Renal cortex interstitium (tissue), 11 donors: Measurements from ENCODE around the gene PIGQ. TPM values are rescaled to one million over a fixed set of nuclear protein-coding genes. Genes with fewer than 3 reads are reported as not detected.

Experiments used
- DNase-seq, 11 donors: peaks; one replicate each; pipeline ENCODE4 v3.0.0-alpha.2; 2013; ENCODE audit warnings: low read depth in 9 of 11, low spot score in 4 of 11; ENCODE audit errors: extremely low read depth in 1 of 11
- polyA plus RNA-seq, 3 donors: library from polyadenylated mRNA; unstranded; fragments of 120-200 nt; gene quantifications; one replicate each; pipeline ENCODE4 v1.2.1, GENCODE V29; 2013; ENCODE audit not compliant: insufficient read length in 3 of 3

Gene PIGQ
- polyA plus RNA-seq, 3 donors, result 49.0 to 82.6 (median 66.2) TPM

DNA sequence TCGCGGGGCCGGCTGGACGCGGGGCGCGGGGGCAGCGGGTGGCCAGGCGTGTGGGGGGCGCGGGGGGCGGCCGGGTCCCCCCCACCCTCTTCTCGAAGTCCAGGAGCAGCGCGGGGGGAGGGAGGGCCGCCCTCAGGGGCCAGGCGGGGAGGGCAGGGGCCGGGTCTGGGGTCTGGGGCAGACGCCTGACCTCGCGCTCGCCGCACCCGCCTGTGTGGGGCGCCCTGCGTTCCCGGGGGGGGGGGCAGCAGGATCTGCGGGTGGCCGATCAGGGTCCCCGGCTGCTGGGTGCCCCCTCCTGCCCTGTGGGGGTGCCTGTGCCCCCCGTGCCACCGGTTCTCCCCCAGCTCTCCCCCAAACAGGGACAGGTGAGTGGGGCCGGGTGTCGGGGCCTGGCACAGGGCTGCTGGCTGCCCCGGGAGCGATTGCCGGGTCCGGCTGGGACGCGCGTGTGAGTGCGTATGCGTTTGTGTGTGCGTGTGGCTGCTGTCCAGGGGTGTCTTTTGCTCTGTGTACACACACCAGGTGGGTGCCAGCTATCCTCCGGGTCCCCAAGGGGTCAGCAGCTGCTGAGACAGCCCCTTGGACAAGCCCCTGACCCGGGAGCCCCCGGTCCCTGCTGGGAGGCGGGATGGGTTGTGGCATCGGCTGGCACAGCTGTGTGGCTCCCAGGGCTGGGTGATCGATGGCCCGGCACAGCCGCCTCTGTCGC, 8.9 kb upstream of the PIGQ start:
- no peak for DNase-seq

DNA sequence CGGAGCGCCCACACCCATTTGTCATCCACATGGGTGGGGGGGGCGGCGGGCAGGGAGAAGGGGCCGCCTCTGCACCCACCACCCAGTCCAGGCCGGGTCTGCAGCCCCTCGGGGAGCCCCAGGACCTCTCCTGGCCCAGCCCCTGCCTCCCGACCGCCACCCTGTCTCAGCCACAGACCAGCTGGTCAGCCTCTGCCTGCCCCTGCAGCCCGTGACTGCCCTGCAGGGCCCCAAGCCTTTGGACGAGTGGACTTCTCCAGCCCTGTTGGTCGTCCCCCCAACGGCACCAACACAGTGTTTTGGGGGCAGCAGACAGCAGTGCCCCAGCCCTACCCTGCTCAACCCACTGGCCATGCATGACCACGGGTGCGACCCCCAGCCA, 8.4 kb upstream of the PIGQ start:
- no peak for DNase-seq

DNA sequence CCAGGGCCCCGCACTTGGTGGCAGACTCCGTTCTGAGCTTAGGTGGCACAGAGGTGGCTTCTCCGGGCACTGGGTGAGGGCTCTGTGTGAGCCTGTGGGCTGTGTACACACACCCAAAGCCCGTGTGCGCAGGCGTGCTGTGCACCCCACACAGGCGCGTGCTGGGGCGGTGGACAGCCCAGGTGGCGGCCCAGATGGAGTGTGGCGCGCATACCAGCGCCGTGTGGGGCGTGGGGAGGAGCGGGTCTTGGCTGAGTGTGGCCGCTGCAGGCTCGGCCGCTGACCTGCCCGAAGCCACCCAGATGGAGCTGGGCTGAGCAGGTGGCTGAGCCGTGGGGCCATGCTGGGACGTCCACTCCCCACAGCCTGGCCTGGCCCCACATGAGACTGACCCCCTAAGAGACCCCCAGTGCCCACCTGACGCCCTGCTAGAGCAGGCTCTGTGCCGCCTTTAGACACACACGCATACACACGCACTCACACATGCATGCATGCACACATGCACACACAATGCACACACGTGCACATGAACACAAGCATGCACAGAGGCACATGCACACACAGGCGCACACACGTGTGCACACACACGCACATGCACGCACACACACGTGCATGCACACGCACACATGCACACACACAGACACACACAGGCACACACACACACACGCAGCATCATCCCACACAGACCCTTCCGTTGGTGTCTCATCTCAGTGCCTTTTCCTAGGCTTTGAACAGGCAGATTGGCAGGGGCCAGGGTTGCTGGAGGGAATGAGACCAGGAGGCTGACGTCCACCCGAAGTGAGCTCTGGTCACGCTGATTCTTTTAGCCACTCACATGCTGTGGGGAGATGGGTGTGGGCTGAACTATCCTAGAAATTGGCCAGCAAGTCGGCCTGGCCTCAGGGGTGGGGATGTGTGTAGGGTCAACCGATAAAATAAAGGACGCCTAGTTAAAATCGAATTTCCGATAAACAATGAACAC, 7.5 kb upstream of the PIGQ start:
- no peak for DNase-seq

DNA sequence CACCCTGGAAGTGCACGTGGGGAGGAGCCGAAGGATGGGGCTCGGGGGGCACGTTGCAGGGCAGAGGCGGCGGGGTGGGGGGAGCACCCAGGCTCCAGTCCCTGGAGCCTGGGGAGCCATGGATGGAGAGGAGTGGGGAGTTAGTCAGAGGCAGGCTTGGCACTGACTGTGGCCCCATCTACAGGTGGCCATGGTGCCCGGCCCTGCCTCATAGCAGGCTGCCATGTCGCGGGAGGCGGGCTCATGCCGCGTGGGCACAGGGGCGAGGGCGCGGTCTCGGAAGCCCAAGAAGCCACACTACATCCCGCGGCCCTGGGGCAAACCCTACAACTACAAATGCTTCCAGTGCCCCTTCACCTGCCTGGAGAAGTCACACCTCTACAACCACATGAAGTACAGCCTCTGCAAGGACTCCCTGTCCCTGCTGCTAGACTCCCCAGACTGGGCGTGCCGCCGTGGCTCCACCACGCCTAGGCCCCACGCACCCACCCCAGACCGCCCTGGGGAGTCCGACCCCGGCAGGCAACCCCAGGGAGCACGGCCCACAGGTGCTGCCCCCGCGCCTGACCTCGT, 6.6 kb upstream of the PIGQ start:
- no peak for DNase-seq

DNA sequence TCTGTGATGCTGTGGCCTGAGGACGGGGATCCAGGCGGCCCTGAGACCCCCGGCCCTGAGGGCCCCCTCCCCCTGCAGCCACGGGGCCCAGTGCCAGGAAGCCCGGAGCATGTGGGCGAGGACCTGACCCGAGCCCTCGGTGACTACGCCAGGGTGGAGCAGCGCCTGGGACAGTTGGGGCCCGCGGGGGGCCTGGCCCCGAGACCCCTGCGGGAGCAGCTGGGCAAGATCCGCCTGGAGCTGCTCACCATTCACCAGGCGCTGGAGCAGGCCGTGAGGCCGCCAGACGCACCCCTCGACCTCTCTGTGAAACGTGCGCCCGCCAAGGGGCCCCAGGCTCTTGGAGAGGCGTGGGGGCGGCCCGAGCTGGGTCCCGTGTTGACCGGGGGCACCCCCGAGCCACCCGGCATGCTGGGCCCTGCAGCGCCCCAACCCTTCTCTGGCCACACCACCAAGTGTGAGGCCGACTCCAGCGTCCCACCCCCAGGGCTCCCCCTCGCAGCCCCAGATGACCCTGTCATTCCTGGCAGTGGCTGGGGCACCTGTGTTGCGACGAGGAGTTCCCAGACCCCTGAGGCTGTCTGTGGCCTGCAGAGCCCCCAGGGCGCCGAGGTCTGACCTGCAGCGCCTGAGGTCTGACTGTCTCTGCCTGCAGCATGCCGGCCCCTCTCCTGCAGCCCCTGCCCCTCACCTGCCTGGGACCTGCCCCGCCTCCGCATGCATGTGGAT, 4.9 kb upstream of the PIGQ start:
- no peak for DNase-seq

DNA sequence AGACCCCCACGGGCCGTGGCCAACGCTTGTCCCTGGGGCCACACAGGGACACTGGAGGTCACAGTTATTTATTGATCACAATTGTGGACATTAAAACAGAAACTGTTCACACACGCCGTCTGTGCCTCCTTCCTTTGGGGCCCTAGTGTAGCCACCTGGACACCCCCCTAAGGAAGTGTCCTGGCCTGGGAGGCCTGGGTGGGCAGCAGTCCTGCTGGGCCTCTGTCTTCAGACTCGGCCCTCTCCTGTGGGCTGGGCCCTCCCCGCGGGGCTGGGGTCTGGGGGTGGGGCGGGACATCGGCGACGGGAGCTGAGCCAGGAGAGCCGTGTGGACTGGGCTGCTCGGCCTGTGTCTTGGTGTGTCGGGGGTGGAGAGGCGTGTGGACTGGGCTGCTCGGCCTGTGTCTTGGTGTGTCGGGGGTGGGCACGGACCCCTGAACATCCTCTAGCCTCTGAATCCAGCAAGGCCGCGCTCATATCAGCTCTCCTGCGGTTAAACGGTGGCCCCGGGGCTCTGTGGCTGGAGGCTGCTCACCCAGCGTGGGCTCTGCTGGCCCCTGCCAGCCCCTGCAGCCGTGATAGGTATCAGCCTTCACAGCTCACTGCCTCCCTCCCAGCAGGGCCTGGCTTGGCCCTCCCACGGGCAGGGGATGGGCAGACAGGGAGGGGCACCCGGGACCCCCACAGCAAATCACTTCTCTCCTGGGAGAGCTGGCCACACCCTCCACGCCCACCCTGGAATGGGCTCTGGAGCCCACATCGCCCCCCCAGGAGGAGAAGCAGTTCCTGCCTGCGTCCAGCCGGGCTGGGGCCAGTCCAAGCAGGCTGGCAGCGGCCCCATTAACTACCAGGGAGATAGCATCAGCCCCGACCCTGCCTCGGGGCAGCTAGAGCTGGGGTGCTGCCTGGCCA, 4.1 kb upstream of the PIGQ start:
- peak in 8 of 11 donors; percentile 63 to 82 (median 74) for DNase-seq

DNA sequence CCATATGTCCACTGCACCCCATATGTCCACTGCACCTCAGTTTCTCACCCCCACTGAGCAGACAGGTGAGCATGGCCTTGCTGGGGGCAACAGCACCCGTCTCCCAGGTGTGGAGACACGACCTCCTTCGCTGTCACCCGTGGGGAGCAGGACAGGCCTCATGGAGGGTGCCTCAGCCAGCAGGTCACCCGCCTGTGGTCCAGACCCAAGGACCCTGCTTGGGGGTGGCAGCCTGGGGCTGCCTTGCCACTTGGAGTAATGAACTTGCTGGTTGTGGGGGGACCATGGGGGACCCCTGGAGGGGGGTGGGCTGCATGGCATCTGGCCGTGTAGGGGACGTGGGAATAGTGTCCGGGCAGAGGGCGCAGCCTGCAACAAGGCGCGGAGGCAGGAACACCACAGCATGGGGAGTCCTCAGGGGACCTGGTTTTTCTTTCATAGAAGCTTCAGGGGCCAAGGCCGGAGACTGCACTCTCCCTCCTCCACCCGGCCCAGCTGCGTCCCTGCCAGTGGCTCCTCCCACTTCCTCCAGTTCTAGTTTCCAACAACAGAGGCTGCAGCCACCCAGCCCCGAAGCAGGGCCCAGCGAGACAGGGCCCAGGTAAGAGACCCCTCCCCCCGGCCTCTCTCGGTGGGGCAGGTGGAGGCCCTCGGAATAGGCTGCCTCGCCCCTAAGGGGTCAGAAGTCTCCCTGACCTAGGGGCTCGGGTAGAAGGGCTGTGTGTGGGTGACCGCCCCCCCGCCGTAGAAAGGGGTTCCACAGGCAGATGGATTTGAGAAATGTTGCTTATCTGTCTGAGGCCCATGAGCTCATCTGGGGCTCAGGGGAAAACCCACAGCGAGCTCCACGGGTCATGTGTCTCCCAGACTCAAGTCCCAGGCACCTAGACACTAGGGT, 3.0 kb upstream of the PIGQ start, which contains the start of gene NHLRC4:
TSS of gene NHLRC4 (plus strand) at position 531 of the 898 bp plus-strand sequence. CDS start 1,043 bp downstream, outside the sequence.
- peak in 9 of 11 donors; percentile 62 to 81 (median 73) for DNase-seq

DNA sequence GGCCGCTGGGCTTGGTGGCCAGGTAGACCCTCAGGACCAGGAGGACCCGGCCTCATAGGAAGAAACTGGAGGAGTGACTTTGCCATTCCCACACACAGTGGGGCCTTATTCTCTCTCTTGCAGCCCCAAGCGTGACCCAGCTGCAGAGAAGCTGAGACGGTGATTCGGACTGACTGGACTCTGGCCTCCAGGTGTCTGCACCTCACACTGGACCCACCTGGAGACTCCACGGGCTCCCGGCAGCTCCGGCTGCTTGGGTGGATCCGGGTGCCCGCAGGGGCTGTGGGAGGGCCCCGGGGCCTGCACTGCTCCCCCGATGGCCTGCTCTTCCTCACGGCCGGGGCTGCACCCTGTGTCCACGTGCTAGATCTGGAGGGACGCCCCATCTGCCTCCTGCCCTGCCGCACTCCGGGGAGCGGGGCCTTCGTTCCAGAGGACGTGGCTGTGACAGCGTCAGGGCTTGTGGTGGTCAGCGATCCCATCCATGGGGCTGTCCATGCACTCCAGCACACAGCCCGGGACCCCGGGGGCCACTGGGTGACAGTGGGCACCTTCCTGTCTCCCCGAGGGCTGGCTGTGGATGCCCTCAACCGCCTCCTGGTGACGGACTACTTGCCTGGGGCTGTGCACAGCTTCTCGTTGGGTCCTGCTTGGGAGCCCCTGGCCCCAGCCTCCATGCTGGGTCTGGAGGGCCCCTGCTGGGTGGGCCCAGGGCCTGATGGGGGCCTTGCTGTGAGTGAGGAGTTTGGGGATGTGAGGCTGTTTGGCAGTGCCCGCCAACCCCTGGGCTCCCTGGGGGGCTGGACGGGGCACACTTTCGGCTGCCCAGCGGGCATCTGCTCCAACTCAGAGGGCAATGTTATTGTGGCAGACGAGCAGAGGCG, 2.2 kb upstream of the PIGQ start:
- DNase-seq, result no peak

DNA sequence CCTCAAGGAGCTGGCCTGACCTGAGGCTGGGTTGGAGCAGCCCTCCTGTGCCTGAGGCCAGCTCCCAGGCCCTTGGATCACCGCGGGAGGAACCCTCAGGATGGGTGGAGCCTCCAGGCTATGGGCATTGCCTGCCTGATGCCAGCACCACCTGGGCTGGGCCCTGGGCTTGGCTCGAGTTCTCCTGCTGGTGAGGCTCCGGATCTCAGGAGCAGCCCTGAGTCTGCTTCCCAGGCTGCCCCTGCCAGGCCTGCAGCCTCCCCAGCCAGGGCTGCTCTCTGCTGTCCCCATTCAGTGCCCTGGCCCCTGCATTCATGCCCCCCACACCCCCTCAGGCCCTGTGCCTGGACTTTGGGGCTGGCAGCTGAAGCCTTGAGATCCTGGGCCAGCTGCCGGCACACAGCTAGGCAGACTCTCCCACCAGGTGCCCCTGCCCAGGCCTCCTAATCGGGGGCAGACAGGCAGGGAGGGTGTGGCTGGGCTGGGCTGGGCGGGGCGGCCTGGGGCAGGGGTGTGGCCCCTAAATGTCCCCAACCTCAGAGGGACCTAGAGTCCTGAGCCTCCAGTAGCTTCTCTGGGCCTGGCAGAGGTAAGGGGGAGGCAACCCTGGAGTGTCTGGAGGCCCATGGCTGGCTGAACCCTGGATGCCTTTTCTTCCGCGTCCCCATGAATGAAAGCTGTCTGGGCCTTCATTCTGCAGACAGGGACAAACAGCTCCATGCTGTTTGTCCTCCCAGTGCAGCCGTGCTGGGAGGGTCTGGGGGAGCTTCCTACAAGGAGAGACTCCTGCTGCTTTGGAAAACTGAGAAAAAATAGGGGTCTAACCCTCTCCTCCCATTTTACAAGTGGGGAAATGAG, 1.1 kb upstream of the PIGQ start:
- DNase-seq, result no peak

DNA sequence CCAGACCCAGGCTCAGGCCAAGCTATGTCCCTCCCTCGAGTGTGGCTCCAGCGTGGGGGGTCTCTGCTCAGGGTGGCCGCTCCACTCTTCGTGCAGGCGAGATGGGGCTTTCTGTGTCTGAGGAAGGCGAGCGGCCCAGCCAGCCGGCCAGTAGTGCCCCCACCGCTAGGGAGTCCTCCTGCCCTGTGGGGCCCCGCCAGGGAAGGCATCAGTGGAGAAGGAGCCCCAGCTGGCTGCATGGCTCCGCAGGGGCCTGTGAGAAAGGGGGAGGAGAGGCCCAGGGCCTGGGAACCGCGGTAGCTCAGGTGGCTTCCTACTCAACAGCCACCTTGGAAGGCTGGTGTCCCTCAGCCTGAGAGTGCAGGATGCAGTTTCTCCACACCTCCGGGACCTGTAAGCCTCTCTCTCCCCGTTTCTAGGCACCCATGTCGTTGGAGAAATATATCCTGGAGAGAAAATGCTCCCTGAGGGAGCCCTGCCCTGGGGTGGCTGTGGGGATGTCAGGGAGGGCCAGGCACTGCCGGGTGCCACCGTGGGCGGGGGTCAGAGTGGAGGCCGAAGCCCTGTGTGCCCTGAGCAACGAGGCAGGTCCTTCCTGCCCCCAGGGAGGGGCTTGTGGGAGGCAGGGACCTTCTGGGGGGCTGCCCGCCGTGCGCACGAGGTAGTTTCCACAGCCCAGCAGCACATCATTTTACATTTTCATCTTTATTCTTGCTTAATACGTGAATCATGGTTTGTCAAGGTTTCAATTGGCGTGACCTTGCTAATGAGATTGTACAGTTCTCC, 3.3 kb downstream of the PIGQ start:
- DNase-seq, result no peak

DNA sequence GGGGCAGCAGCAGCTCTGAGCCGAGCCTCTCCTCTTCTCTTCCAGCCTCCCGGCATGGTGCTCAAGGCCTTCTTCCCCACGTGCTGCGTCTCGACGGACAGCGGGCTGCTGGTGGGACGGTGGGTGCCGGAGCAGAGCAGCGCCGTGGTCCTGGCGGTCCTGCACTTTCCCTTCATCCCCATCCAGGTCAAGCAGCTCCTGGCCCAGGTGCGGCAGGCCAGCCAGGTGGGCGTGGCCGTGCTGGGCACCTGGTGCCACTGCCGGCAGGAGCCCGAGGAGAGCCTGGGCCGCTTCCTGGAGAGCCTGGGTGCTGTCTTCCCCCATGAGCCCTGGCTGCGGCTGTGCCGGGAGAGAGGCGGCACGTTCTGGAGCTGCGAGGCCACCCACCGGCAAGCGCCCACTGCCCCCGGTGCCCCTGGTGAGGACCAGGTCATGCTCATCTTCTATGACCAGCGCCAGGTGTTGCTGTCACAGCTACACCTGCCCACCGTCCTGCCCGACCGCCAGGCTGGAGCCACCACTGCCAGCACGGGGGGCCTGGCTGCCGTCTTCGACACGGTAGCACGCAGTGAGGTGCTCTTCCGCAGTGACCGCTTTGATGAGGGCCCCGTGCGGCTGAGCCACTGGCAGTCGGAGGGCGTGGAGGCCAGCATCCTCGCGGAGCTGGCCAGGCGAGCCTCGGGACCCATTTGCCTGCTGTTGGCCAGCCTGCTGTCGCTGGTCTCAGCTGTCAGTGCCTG, 4.4 kb downstream of the PIGQ start:
- DNase-seq, result no peak

DNA sequence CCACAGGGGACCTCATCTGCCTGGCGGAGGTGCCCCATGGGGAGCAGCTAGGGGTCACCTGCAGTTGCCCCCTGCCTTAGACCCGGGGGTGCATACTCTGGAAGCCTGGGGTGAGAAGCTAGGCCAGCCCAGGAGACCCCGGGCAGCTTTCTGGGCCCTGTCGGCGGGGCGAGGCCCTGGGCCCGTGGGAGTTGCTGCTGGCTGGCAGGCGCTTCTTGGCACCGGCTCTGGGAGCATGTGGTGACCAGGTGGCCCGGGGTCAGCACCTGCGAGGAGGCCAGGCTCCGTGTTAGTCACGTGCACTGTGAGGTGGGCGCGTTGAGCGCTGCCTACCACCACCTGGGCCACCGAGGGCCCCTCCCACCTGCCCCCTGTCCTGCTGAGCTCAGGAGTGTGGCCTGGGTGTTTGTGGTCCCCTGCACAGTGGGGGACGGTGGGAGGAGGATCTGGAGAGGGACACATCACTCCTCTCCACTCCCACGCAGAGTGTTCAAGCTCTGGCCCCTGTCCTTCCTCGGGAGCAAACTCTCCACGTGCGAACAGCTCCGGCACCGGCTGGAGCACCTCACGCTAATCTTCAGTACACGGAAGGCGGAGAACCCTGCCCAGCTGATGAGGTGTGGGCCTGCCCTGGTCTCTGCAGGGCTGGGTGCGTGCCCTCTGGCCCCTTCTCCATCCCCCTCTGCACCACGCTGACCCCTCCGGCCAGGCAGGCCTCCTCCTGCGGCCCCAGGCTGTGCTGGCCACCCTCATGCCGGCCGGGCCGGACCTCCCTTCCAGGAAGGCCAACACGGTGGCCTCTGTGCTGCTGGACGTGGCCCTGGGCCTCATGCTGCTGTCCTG, 5.8 kb downstream of the PIGQ start:
- no peak for DNase-seq

DNA sequence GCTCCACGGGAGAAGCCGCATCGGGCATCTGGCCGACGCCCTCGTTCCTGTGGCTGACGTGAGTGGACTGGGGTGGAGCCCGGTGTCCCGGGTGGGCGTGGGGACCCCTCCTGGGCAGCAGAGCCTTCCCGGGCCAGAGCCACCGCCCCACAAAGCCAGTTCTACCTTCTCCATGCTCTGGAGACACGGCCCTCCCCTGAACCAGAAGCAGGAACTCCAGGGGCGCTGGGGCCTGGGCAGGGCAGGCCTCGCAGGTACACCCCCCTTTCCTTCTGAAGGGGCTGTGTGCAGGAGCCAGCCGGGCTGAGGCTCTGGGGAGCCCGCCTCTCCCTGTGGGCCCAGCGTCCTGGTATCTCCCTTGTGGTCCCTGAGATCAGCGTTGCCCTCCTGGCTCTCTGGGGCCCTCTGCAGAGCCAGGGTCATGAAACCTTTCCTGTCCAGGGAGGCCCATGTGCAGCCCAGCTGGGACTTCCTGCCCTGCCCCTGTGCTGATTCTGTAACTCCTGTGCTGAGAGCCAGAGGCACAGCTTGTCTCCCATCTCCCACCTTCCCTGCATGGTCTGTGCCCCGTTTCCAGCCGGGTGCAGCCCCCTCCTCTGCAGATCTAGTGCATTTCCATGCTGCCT, 6.5 kb downstream of the PIGQ start:
- no peak for DNase-seq
